ENCODE results near the gene CDKL2.
"Not testable (repeated sequence)": the region's sequence is repeated elsewhere in the genome, so short reads cannot be mapped to it uniquely, and the experiment has no call there.

CDKL2 gene

DNA sequence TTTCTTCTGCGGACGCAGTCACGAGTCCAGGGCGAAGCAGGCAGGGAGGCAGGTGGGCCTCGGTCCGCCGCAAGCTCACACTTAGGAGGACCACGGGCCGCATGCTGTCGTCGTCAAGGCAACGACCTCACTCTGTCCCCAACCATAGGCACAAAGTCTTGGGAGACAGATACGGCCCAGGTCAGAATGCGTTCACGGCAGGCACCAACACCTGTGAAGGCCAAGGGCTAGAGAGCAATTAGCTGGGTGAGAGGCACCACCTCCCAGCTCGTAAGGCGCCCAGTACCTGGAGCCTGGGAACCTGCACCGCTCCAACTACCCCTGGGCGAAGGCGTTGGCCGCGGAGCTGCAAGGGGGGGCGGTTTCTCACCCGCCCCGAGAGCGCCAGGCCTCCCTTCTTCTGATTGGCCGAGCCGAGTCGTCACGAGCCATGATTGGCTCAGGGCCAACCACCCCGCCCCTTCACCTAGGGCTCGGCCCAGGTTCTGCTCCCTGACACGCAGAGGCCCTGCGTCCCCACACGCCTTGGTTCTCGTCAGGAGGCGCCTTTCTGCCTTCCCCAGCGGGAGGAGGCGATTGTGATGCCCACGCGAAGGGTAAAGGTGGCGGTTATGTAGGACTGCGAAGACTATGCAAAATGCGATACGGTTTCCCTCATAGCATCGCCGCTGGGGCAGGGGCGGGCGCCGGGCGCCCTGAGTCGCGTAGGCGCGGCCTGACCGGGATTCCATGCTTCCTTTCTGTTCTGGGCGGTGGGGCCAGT lies at the start of gene CDKL2:
Gene CDKL2, minus strand, starts transcription at position 355 of the 763 bp plus-strand sequence. CDS start 4,540 bp downstream, outside the sequence.
- peak; percentile 92 for DNase-seq (ENCODE audit: low spot score)

DNA sequence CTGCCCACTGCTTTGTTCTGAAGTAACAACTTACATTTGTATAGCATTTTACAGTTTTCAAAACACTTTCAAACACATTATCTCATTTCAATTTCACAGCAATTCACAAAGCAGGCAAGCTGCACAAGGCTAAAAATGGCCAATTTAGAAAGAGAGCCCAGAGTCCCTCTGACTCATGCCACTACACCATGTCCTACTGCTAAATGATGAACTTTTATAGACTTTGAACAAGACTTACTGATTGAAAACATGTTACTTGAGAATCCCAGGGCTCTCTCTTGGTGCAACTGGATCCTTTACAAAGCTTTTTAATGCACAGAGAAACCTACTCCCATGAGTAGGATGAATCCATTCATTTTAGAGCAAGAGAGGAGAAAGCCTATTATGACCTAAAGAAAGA lies 48.6 kb upstream of the CDKL2 start:
- DNase-seq (ENCODE audit: low spot score) = no peak

- DNase-seq (ENCODE audit: low spot score) = no peak
These were observed 48.1 kb upstream of the CDKL2 start for GRCh38 chr4:75678473-75678872.

DNA sequence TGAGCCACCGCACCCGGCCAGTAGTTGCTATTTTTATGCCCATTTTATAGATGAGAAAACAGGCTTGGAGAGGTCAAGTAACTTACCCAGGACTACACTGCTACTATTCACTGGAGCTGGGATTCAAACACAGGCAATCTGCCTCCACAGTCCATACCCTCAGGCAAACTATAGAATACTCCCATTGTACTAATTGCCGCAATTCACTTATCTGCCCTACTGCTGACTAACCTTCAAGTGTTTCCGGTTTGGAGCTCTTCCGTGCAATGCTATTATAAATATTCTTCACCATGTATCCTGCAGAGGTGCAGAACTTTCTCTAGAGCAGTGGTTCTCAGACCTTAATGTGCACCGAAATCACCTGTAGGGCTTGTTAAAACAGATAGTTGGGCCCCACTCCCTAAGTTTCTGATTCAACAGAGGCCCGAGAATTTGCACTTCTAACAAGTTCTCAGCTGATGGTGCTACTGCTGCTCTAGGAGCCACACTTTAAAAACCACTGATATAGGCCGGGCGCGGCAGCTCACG lies 44.7 kb upstream of the CDKL2 start:
- no peak for DNase-seq (ENCODE audit: low spot score)

DNA sequence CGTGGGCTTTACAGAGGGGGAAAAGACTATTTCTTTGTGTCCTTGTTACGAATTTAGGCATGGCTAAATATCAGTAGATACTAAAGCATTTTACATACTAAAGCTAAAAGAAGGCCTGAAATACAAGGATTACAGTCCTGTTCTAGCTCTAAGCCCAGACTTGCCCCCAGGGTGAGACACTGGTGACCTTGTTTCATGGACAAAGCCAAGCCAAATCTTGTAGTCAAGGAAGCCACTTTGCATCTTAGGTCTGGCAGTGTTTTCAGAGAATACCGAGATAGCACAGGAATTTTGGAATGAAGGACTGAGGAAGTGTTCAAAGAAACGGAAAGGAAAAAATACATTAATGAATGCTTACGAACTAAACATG lies 43.6 kb upstream of the CDKL2 start:
- no peak for DNase-seq (ENCODE audit: low spot score)

- DNase-seq (ENCODE audit: low spot score) = peak; percentile 97
These were observed 43.0 kb upstream of the CDKL2 start, which contains the start of gene G3BP2 for GRCh38 chr4:75673027-75673958. Gene G3BP2 (minus strand): TSS chr4:75673411. CDS start chr4:75662025, 11,386 bp downstream.

DNA sequence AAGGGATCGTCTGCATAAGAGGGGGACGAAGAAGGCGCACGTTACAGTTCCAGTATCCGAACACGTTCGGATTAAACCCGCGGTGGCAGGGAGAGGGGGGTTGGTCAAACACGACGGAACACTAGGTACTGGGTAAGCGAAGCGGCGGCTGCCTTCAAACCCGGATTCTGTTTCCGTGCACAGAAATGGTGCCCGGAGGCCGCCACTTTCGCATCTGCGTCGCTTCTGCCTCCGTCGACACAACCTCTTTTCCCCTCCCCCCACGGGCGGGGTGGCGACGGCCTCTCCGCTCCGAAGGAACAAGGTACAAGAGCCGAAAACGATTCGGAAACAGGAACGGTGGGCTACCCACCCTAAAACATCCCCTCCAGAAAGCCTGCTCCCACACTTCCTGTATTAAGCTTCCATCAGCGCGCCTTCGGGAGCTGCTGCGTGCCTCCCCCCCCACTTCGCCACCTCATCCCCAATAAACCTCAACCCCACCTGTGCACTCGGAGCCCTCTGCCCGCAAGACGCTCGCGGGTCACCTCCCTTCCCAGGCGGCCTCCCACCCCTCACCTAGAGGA lies 42.2 kb upstream of the CDKL2 start:
- peak; percentile 75 for DNase-seq (ENCODE audit: low spot score)

DNA sequence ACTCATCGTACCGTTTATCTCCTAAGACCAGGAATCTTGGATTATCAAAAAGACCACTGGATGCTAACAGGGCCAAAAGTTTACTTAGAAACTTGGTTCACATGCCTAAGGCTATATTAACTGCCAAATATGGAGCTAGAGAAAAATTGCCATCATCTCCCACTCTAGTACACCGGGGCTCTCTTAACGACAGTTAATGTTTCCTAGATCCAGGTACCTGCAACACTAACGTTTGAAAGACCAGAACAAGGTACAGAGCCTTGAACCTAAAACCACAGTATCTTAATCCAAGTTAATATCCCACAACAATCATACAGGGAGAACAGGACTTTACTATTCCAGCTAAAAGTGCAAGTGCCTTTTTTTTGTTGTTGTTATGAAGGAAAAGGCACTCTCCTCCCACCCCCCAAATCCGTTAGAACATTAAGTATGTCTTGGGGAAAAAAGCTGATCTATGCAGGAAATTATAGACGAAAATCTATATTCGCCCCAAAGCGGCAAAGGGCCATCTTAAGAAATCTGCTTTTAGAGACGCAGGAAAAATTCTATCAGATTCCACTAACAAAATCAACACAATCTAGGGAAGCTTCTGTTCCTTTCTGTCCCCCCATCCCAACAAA lies 41.6 kb upstream of the CDKL2 start:
- no peak for DNase-seq (ENCODE audit: low spot score)

GRCh38 chr4:75668596-75668995 lies 38.3 kb upstream of the CDKL2 start:
- no peak for DNase-seq (ENCODE audit: low spot score)

GRCh38 chr4:75667636-75668035 lies 37.3 kb upstream of the CDKL2 start:
- DNase-seq (ENCODE audit: low spot score) = not testable (repeated sequence)

GRCh38 chr4:75666299-75666698 lies 36.0 kb upstream of the CDKL2 start:
- no peak for DNase-seq (ENCODE audit: low spot score)

DNA sequence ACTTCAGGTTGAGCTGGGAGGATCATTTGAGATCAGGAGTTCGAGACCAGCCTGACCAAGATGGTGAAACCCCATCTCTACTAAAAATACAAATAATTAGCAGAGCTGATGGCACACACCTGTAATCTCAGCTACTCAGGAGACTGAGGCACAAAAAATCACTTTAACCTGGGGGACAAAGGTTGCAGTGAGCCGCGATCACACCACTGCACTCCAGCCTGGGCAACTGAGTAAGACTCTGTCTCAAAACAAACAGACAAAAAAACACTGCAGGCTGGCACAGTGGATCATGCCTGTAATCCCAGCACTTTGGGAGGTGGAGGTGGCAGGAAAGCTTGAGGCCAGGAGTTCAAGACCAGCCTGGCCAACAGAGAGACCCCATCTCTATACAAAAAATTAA lies 34.3 kb upstream of the CDKL2 start:
- DNase-seq (ENCODE audit: low spot score) = not testable (repeated sequence)

GRCh38 chr4:75662626-75663025 lies 32.3 kb upstream of the CDKL2 start:
- DNase-seq (ENCODE audit: low spot score) = no peak

DNA sequence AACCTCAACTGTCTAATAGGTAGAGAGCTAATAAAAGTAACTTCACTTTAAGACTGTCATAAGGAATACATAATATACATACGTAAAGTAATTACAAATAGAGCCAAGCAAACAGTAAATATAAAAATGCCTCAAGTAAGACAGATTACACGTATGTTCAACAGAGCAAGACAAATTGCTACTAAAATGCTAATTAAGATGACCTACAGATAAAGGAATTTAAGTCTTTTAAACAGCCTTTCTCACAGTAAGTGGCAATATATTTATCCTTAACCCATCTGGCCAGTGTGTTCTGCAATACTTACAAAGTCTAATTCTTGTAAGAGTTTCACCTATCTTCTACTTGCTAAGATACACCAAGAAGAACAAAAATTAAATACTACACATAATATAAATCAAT lies 30.2 kb upstream of the CDKL2 start:
- DNase-seq (ENCODE audit: low spot score) = no peak

DNA sequence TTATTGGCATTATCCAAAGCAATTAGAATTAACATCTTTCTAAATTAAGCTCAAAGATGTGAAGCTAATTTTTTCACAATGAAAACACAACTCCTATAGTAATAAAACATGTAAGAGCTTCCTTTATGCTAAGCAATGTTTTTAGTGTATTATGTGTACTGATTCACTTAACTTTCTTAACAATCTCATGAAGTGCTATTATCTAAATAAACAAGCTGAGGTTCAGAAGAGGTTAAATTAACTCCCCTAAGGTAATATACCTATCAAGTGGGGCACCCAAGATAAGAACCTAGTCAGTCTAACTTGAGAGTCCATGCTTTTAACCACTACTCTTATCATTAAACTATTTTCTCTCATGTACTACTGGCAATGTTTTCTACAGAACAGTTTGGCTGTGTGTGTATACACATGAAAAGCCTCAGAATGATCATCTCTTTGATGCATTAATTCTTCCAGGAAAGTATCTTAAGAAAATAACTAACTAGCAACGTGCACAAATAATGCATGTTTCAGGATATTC lies 29.2 kb upstream of the CDKL2 start:
- no peak for DNase-seq (ENCODE audit: low spot score)

- no peak for DNase-seq (ENCODE audit: low spot score)
These were observed 28.5 kb upstream of the CDKL2 start for GRCh38 chr4:75658876-75659275.

DNA sequence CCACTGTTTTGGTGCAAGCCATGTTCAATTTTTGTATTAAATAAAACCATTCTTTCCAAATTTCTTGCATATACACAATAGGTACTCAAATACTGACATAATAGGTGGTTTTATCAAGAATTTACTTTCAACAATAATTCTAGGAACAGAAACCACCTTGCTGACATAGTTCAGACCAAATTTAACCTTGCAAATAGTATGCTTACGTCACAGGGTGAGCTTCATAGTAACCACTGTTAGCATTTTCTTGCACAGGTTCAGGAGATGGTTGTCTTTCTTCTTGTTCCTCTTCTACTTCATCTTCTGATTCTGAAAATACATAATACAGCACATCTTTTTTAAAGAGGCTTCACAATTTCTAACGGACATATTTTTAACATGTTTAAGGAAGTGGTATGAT lies 25.2 kb upstream of the CDKL2 start:
- no peak for DNase-seq (ENCODE audit: low spot score)

DNA sequence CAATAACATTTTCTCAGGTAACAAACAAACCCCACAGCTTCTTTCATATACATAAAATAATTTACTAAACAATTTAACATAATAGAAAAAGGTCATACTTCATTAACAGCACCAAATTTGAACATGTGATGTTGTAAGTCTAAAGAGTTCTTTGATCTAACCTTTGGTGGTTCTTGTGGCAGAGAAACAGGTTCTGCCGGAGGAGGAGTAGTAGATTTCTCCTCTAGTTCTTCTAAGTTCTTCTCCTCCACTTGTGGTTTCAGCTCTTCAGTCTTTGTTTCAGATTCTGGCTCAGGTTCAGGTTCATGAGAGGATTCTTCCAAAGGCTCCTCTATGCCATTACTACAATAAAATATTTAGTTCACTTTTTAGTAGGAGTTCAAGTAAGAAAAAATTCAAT lies 24.6 kb upstream of the CDKL2 start:
- no peak for DNase-seq (ENCODE audit: low spot score)

DNA sequence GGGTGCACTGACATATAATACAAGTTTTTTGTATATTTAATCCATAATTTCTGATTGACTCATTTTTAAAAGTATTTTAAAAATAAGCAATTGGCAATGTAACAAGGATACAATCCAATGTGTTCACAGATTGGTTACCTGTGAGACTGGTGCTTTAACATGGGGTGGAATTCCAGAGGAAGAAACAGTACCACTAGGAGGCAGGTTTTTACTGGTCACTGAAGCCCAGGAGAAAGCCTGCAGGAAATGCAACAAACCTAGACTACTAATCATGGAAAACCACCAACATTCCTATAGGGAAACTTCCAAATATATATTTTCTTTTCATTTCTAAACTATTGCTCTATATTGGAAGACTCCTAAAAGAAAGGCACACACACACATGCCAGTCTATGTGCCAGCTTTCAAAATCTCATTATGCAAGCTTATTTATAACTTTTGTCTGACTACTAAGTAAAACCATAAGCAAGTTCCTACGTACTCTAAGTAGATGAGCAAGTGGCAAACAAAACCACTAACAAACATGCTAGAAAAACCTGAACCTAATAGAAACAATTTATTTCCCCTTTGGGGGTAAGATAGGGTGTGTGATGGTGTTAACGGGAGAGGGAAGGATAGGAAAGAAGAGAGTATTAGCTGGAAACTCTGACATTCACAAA lies 23.6 kb upstream of the CDKL2 start:
- DNase-seq (ENCODE audit: low spot score) = peak; percentile 55

GRCh38 chr4:75644095-75644494 lies 13.8 kb upstream of the CDKL2 start:
- no peak for DNase-seq (ENCODE audit: low spot score)

GRCh38 chr4:75643651-75644050 lies 13.3 kb upstream of the CDKL2 start:
- no peak for DNase-seq (ENCODE audit: low spot score)
